ENCODE data around the gene HSD17B2.
"Not testable (repeated sequence)": the region's sequence is repeated elsewhere in the genome, so short reads cannot be mapped to it uniquely, and the experiment has no call there.

HSD17B2 gene, protein sequence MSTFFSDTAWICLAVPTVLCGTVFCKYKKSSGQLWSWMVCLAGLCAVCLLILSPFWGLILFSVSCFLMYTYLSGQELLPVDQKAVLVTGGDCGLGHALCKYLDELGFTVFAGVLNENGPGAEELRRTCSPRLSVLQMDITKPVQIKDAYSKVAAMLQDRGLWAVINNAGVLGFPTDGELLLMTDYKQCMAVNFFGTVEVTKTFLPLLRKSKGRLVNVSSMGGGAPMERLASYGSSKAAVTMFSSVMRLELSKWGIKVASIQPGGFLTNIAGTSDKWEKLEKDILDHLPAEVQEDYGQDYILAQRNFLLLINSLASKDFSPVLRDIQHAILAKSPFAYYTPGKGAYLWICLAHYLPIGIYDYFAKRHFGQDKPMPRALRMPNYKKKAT

DNA sequence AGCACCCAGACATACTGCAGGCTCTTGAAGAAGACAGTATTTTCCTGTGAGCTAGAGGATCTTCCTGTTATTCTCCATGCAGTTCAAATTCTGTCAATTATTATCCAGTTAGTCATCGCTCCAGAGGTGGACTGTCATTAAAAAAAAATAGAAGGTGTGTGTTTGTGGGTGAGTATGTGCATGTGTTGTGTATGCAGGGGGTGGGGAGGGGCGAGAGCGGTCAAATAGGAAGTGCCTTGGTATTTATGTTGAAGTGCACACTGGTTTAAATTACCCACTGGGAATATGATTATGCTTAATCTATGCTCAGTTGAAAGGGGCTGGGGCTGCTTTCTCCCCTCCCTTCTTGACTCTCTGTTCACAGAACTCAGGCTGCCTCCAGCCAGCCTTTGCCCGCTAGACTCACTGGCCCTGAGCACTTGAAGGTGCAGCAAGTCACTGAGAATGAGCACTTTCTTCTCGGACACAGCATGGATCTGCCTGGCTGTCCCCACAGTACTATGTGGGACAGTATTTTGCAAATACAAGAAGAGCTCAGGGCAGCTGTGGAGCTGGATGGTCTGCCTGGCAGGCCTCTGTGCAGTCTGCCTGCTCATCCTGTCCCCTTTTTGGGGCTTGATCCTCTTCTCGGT lies at the start of gene HSD17B2:
Gene HSD17B2, plus strand, starts transcription at position 273 of the 632 bp plus-strand sequence. Its CDS starts 172 bp downstream, at position 445.
- DNase-seq (ENCODE audit: low spot score), result peak; percentile 83

DNA sequence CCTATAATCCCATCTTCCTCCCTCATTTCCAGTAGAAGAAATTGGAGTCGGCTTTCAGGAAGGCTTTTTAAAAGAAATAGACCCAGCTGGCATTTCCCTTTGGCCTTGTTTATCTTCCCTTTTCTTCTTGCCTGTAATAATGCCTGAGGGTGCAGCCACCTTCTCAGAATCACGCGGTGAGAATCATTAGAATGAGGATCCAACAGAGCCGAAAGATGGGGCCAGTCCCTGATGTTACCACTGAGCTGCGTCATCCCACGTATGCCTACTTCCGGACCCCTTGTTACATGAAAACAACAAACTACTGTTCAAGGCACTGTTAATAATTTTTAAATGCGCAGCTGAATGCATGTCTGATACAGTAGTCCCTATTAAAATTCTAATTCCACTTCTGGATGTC lies 47.9 kb upstream of the HSD17B2 start:
- no peak for DNase-seq (ENCODE audit: low spot score)

DNA sequence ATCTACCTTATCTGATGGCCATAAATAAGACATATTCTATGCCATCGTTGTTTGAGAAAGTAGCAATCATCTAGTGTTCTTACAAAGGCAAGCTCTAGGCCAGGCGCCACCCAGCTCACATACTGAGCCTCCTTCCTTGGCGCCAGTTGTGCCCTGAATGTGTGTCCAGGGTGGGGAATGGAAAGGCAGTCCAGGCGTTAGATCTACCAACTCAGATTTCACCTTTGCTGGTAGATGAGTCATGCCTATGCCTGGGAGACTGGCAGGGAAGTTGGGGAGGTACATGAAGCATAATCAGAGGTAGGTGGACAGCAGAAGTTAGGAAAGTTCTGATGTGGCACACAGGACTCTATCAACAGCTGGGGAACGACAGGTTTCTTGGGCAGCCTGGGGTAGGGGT lies 47.3 kb upstream of the HSD17B2 start:
- peak; percentile 86 for DNase-seq (ENCODE audit: low spot score)

DNA sequence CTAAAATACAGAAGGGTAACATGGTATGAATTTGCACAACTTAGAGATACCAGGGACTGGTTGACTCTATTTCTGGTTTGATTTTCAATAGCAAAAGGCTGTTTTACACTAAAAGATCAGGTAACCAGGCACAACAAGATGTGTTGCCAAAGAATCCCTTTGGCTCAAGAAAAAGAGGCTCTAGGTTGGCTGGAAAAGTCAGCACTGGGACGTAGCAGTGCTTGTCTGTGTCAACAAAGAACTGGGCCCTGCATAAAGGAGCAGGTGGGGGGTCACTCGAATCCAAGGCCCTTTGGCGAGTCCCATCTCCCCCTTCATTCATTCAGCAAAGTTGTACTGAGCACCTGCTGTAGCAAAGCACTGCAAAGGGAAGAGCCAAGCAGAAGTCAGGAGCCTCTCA lies 42.2 kb upstream of the HSD17B2 start:
- no peak for DNase-seq (ENCODE audit: low spot score)

DNA sequence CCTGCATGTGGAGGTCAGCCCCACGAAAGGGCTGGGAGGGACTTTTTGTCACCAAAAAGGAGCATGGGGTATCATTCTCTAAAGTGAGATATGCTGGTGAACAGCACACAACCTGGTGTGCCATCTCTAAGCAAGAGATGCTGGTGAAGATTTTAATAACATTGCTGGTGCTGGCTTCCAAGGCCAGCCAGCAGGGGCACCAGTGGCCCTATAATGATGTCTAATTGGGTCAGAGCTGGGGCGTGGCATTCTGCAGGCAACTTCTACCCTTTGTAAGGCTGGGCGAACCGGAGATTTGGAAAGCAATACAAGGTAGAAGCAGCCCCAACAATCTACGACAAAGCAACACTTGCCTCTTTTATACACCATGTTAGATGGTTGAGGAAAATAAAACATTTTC lies 40.6 kb upstream of the HSD17B2 start:
- DNase-seq (ENCODE audit: low spot score), result no peak

DNA sequence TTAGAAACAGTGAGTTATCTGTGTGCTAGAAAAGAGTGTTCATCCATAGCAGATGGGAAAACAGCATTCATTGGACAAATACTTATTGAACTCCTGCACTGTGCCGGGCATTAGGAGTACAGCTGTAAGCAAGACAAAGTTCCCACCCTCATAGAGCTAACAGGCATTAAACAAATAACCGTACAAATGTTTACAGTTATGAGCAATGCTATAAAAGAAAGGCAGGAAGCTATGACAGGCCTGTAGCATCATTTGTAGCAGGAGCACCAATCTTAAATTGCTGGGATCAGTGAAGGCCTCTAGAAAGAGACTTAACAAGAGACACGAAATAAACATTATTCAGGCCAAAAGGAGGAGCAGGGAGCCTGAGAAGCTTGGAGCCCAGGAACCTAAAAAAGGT lies 39.4 kb upstream of the HSD17B2 start:
- DNase-seq (ENCODE audit: low spot score), result no peak

DNA sequence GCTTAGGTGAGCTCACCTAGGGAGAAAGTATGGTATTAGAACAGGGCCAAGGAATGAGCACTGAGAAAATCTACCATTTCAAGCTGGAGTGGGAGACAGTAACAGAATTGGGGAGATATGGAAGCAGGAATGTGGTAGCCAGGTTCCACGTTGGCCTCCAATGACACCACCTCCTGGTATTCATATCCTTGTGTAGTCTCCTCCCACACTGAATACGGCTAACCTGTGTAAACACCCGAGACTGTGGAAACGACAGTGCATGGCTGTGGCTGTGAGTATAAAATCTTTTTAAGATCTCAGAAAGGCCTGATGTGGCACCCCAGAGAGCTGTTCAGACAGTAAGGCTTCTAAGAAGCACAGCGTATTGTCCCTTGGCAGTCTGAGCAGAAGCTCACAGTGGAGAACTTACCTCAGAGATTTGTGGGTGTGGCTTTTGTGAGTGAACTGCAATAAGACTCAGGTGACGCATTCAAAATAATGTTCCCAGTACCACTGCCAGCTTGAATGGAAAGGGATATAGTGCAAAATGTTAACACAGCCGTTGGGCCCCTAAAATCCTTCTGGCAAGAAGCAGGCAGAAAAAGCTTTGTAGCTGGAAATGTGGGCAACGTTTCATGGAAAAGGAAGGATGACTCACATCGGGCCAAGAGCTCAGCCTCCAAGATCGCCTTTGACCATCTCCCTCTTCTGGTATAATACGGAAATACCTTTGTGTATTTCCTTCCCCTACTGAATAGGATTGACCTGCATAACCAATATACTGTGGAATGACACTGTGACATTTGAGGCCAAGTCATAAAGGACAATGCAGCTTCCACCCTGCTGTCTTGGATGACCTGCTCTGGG lies 38.2 kb upstream of the HSD17B2 start:
- DNase-seq (ENCODE audit: low spot score), result peak; percentile 78

DNA sequence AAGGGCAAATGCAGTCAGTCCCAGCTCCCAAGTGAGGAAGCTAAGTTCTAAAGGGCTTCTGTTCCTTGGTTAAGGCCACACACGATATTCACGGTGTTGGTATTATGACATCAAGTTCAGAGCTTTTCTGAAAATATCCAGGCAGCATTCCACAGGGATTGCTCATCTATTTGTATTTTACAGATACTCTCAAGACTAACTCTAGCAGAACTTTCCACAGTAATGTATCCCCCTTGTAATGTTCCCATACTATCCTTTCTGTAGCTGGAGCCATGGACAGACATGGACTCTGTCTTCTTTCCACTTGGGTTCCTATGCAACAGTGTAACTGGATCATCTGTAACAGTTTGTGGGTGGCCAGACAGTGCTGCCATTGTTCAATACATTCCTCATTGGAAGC lies 37.3 kb upstream of the HSD17B2 start:
- peak; percentile 54 for DNase-seq (ENCODE audit: low spot score)

DNA sequence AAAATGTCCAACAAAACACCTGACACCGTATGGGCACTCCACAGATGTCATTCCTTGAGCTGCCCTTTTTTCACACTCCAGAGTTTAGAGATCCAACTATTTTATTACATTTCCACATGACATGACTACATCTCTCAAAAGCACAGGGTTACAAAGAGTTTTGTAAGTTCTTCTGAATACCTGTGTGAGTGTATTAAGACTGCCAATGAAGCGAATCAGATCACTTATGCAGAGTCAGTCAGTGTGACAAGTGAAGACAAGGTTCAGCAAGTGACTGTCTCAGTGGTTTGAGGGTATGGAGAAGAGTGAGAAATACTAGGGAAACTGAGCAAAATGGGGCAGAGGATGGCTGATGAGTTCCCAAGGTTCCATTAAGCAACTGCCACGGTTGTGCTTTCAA lies 32.2 kb upstream of the HSD17B2 start:
- no peak for DNase-seq (ENCODE audit: low spot score)

DNA sequence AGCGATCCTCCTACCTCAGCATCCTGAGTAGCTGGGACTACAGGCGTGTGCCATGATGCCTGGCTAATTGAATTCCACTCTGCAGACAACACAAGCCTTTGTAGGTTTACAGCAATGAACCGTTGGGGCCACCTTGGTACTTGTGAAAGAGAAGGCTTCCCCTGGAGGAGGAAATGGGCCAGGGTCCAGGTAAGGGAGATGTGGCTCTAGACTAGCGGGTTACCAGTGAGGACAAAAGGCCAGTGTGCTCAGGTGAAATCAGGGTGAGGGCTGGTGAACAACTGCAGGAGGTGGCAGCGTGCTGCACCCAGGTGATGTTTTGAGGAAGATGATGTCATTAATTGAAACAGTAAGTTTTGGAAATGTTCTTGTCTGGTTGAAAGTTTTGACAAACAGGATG lies 30.5 kb upstream of the HSD17B2 start:
- DNase-seq (ENCODE audit: low spot score), result no peak

DNA sequence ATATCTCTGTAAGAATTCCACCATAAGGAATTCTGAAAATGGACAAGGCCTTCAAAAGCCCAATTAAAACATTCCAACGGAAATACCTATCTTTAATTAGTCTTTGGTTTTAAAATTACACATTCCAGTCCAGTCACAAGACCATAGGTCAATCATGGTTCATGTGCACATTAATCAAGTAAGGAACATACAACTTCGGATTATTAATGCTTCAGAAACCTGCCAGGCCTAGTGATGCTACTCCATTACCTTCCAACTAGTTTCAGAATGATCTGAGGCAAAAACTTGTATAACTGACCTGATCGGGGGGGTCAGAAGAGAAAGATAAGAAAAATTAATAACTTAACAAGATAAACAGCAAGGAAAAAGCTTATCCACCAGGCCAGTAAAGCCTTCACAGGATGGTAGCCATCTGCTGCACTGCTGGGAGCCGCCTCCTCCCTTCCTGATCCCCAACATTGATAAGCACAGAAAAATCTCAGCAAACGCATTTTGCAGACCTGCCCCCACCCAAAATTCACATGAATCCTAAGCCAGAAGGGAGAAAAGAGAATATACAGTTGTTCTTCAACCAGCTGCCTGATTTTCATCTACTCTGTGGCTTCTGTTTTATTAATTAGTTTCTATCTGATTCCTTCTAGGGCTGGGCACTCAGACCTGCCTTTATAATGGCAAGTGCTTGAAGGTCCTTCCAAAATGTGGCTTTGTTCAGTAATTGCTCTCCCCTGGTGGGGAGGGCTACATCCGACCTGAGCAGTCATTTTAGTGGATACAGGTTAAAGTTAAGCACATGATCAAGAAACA lies 29.8 kb upstream of the HSD17B2 start:
- DNase-seq (ENCODE audit: low spot score), result no peak

DNA sequence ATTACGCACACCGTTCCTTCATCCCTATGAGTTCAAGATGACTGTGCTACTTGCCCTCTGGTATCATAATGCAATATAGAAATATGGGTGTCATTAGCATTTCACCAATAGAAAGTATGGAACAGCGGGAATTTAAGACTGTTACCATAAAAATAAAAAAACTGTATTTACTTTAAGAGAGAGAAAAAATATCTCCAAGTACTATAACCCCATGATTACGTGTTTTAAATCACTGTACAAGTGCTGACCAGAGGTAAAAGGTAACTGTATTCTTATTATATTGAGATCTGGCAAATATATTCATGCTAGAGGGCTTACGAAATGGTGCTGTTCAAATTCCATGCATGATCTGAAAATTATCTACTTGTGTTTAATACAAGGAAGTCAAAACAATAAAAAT lies 29.0 kb upstream of the HSD17B2 start:
- DNase-seq (ENCODE audit: low spot score), result no peak

DNA sequence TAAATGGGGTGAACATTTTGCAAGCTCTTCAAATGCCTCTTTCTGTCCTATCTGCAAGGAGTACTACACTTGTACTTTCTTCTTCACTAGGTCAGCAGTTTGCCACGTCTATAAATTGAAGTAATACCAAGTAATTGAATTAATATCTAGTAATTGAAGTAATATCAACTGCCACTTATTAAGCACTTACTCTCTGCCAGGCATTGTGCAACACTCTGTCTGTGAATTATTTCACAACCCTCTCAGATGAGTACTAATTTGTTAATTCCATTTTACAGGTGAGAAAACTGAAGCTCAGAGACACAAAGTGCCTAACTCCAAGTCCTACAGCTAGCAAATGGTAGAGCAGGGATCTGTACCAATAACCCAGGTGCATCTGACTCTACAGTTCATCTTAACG lies 27.9 kb upstream of the HSD17B2 start:
- DNase-seq (ENCODE audit: low spot score), result no peak

DNA sequence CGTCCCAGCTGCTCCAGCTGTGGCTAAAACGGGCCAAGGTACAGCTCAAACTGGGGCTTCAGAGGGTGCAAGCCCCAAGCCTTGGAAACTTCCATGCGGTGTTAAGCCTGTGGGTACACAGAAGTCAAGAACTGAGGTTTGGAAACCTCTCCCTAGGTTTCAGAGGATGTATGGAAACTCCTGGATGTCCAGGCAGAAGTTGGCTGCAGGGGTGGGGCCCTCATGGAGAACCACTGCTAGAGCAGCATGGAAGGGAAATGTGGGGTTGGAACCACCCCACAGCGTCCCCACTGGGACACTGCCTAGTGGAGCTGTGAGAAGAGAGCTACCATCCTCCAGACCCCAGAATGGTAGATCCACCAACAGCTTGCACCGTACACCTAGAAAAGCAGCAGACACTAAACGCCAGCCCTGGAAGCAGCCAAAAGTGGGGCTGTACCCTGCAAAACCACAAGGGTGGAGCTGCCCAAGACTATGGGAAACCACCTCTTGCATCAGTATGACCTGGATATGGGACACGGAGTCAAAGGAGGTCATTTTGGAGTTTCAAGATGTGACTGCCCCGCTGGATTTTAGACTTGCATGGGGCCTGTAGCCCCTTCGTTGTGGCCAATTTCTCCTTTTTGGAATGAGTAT lies 26.0 kb upstream of the HSD17B2 start:
- DNase-seq (ENCODE audit: low spot score), result no peak

DNA sequence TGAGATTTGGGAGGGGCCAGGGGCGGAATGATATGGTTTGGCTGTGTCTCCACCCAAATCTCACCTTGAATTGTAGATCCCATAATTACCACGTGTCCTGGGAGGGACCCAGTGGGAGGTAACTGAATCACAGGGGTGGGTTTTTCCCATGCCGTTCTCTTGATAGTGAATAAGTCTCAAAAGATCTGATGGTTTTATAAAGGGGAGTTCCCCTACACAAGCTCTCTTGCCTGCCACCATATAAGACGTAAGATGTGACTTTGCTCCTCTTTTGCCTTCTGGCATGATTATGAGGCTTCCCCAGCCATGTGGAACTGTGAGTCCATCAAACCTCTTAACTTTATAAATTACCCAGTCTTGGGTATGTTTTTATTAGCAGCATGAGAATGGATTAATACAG lies 25.3 kb upstream of the HSD17B2 start:
- DNase-seq (ENCODE audit: low spot score), result not testable (repeated sequence)

DNA sequence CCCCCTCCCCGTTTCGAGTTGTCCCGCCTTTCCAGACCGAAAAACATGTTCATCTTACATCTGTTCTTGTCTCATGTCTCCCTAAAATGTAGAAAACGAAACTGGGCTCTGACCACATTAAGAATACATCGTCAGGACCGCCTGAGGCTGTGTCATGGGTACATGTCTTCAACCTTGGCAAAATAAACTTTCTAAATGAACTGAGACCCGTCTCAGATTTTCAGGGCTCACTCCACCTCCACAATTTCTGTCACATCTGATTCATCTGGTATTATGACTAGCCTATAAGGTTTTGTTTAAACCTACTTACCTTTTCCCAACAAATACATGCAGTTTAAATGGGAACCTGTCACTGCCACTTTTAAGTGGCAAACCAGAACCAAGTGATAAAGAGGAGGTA lies 24.4 kb upstream of the HSD17B2 start:
- DNase-seq (ENCODE audit: low spot score), result no peak

DNA sequence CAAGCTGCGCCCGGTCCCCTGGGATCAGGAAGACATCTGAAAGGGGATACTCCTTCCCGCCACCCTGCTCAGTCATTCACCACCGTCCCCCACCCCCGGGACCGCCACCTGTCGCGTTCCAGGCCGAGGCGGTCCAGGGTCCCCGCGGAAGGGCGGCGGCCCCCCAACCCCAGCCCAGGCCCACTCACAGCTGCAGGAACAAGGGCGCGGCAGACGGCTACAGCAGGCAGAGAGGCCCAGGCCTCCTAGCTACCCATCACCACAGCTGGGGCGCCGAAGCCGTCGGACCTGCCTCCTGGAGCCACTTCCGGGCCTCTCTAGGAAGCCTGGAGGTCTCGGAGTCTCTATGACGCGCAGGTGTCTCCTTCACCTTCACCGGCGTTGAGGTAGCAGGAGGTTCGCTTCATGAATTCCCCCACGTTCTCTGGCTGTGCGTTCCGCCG lies 23.8 kb upstream of the HSD17B2 start, which contains the start of gene SDR42E1:
Gene SDR42E1, minus strand, starts transcription at position 272 of the 443 bp plus-strand sequence. CDS start 10,612 bp downstream, outside the sequence.
- DNase-seq (ENCODE audit: low spot score), result no peak

DNA sequence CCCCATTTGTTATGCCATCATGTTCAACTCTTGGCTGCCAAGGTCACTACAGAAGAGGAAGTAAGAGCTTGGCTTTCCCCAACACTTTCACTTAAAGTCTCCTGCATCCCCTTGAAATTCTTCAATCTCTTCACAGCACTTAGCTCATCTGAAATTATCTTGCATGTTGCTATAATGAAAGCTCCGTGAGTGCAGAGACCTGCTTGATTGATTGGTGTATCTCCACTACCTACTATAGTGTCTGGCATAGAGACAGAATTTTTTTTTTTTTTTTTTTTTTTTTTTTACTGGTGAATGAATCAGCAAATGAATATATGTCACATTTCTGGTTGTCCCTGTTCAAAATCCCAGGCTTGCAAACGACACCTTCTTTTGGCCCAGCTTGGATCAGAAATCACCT lies 21.9 kb upstream of the HSD17B2 start:
- no peak for DNase-seq (ENCODE audit: low spot score)

DNA sequence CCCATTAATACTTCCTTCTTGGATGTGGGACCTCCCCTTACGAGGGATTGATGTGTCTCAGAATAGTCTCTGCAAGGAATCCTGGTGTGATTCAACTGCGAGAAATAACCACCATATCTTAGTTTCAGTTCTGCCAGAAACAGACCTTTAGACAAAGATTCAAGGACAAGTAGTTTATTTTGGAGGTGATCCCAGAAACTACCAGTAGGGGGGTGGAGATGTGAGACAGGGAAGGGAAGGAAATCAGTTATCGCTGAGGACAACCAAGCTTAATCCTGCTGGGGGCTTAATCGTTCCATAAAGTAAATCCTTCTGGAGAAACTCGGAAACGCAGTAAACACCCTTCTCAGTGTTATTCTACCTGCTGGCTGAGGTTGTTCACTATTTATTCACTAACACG lies 18.8 kb upstream of the HSD17B2 start:
- DNase-seq (ENCODE audit: low spot score), result peak; percentile 35

DNA sequence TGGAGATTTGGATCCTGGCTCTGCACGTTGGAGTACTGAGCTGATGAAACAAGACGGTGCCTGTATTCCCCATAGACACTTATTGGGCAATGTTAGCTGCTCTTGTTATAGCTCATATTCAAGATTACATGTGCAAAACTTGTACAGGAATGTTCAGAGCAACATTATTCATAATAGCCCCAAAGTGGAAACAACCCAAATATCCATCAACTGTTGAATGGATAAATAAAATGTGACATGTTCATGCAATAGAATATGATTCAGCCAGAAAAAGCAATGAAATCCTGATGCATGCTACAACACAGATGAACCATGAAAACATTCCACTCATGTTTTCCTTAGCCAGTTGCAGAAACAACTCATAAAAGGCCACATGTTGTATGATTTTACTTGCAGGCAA lies 18.1 kb upstream of the HSD17B2 start:
- DNase-seq (ENCODE audit: low spot score), result no peak

DNA sequence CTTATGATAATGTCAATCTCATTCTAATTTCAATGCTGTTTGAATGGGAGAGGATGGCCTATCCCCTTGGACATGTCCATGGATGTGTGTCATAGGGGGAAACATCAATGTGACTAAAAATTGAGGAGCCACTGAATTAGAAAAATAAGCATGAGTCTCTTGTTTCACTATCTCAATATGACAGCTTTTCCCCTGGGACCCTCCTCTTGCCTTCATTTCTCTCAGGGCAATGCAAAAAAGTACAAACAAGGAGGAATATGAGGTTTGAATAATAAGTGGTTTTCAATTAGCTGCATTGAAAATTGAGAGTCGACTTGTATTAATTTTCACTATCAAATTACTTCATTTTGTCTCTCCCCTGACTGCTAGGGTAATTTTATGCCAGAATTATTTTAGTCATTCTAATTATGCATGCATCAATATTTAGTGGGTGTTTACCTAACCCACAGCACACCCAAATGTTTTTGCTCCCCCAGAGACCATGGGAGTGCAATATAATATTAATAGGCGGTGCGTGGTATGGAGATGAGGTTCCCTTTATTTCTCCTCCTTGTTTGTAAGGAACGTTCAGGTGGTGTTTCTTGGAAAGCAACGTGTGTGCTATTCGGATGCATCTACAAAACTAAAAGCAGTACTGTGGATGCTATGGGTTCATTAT lies 17.0 kb upstream of the HSD17B2 start:
- no peak for DNase-seq (ENCODE audit: low spot score)

All from LoVo (cell line).